H9 (cell line): ENCODE data around the gene FICD. TPM values are rescaled to one million over a fixed set of nuclear protein-coding genes. Genes with fewer than 3 reads are reported as not detected.

Experiments used
- DNase-seq: peaks from one replicate; pipeline ENCODE4 v3.0.0-alpha.2; 2017
- H2AFZ ChIP-seq: one replicate; pipeline ENCODE4 v1.6.1; 2013; ENCODE audit warnings: mild to moderate bottlenecking, low read length, control low read depth, moderate library complexity
- H2AK5ac ChIP-seq: 2 replicates; pipeline ENCODE4 v1.6.1; 2013; ENCODE audit warnings: low read length, control low read depth, mixed read lengths; ENCODE audit not compliant: insufficient read length
- H2BK120ac ChIP-seq: one replicate; pipeline ENCODE4 v1.6.1; 2013; ENCODE audit warnings: low read depth, mild to moderate bottlenecking, low read length, control low read depth, inconsistent platforms; ENCODE audit not compliant: poor library complexity, severe bottlenecking
- H2BK12ac ChIP-seq: 2 replicates; pipeline ENCODE4 v1.6.1; 2013; ENCODE audit warnings: low read length, control low read depth, mixed read lengths, low read depth; ENCODE audit not compliant: insufficient read length
- H2BK15ac ChIP-seq: 2 replicates; pipeline ENCODE4 v1.6.1; 2013; ENCODE audit warnings: low read depth, low read length, control low read depth
- H2BK20ac ChIP-seq: one replicate; pipeline ENCODE4 v1.6.1; 2013; ENCODE audit warnings: low read depth, mild to moderate bottlenecking, low read length, control low read depth, inconsistent platforms; ENCODE audit not compliant: poor library complexity, severe bottlenecking
- H2BK5ac ChIP-seq: 2 replicates; pipeline ENCODE4 v1.6.1; 2013; ENCODE audit warnings: low read length, control low read depth, mixed read lengths; ENCODE audit not compliant: insufficient read length
- H3K14ac ChIP-seq: 2 replicates; pipeline ENCODE4 v1.6.1; 2013; ENCODE audit warnings: low read length, control low read depth; ENCODE audit not compliant: insufficient read depth
- H3K18ac ChIP-seq: 2 replicates; pipeline ENCODE4 v1.6.1; 2013; ENCODE audit warnings: low read depth, mild to moderate bottlenecking, mixed read lengths, low read length, control low read depth; ENCODE audit not compliant: insufficient read length
- H3K23ac ChIP-seq: 2 replicates; pipeline ENCODE4 v1.6.1; 2013; ENCODE audit warnings: low read length, control low read depth, mixed read lengths, low read depth; ENCODE audit not compliant: insufficient read length
- H3K23me2 ChIP-seq: 2 replicates; pipeline ENCODE4 v1.6.1; 2013; ENCODE audit warnings: low read depth, mild to moderate bottlenecking, mixed read lengths, low read length, control low read depth; ENCODE audit not compliant: insufficient read length, poor library complexity, severe bottlenecking
- H3K27ac ChIP-seq: 2 replicates; pipeline ENCODE4 v1.5.1; 2013; ENCODE audit warnings: low read length, control low read depth, mixed read lengths, low read depth; ENCODE audit not compliant: insufficient read length
- H3K27me3 ChIP-seq: 2 replicates; pipeline ENCODE4 v1.6.1; 2013; ENCODE audit warnings: low read length, control low read depth, inconsistent platforms; ENCODE audit not compliant: insufficient read depth
- H3K4ac ChIP-seq: 2 replicates; pipeline ENCODE4 v1.6.1; 2013; ENCODE audit warnings: low read depth, mild to moderate bottlenecking, control low read depth, inconsistent platforms, low read length, moderate library complexity
- H3K4me1 ChIP-seq: 2 replicates; pipeline ENCODE4 v1.6.1; 2013; ENCODE audit warnings: low read length, control low read depth, inconsistent platforms; ENCODE audit not compliant: insufficient read depth
- H3K4me2 ChIP-seq: 2 replicates; pipeline ENCODE4 v1.6.1; 2013; ENCODE audit warnings: low read length, control low read depth, mixed read lengths; ENCODE audit not compliant: insufficient read length, insufficient read depth
- H3K56ac ChIP-seq: 2 replicates; pipeline ENCODE4 v1.6.1; 2013; ENCODE audit warnings: low read depth, mild to moderate bottlenecking, mixed read lengths, low read length, control low read depth; ENCODE audit not compliant: insufficient read length
- H3K79me1 ChIP-seq: 2 replicates; pipeline ENCODE4 v1.6.1; 2013; ENCODE audit warnings: low read depth, mild to moderate bottlenecking, moderate library complexity, low read length, control low read depth, inconsistent platforms; ENCODE audit not compliant: insufficient read depth, poor library complexity, severe bottlenecking
- H3K79me2 ChIP-seq: 2 replicates; pipeline ENCODE4 v1.6.1; 2013; ENCODE audit warnings: low read length, control low read depth, inconsistent platforms; ENCODE audit not compliant: insufficient read depth
- H3K9ac ChIP-seq: 2 replicates; pipeline ENCODE4 v1.6.1; 2013; ENCODE audit warnings: low read length, control low read depth, mixed read lengths; ENCODE audit not compliant: insufficient read length; ENCODE audit errors: extremely low read depth
- H3K9me3 ChIP-seq: one replicate; pipeline ENCODE4 v1.6.1; 2013; ENCODE audit warnings: low read depth, low read length, inconsistent platforms; ENCODE audit not compliant: control insufficient read depth
- H3T11ph ChIP-seq: one replicate; pipeline ENCODE4 v1.6.1; 2013; ENCODE audit warnings: mild to moderate bottlenecking, low read length, control low read depth, inconsistent platforms
- H4K20me1 ChIP-seq: one replicate; pipeline ENCODE4 v1.6.1; 2013; ENCODE audit not compliant: control insufficient read depth, insufficient read length, insufficient read depth
- H4K5ac ChIP-seq: 2 replicates; pipeline ENCODE4 v1.6.1; 2013; ENCODE audit warnings: low read depth, mild to moderate bottlenecking, mixed read lengths, low read length, control low read depth; ENCODE audit not compliant: insufficient read length
- H4K8ac ChIP-seq: replicated peaks from 2 replicates; pipeline ENCODE4 v1.6.1; 2013; ENCODE audit warnings: low read length, control low read depth, mixed read lengths, low read depth; ENCODE audit not compliant: insufficient read length
- H4K91ac ChIP-seq: 2 replicates; pipeline ENCODE4 v1.6.1; 2013; ENCODE audit warnings: low read depth, mild to moderate bottlenecking, moderate library complexity, mixed read lengths, low read length, control low read depth; ENCODE audit not compliant: insufficient read length
- H3K27ac Mint-ChIP-seq, 3 experiments: 2 replicates in 2 of 3; 3 replicates in 1 of 3; pipeline ENCODE4 v1.8.0; 2020 to 2021; ENCODE audit warnings: mixed read lengths in 3 of 3, mild to moderate bottlenecking in 1 of 3, moderate library complexity in 1 of 3
- H3K27me3 Mint-ChIP-seq: 2 replicates; pipeline ENCODE4 v1.8.0; 2021; ENCODE audit warnings: low read depth, mild to moderate bottlenecking, moderate library complexity, mixed read lengths
- H3K36me3 Mint-ChIP-seq, 3 experiments: 2 replicates in 2 of 3; 3 replicates in 1 of 3; pipeline ENCODE4 v1.8.0; 2020 to 2021; ENCODE audit warnings: low read depth in 3 of 3, mixed read lengths in 3 of 3; ENCODE audit not compliant: insufficient read depth in 1 of 3
- H3K4me1 Mint-ChIP-seq, 2 experiments: 2 replicates each; pipeline ENCODE4 v1.8.0; 2020; ENCODE audit warnings: mixed read lengths in 2 of 2
- H3K4me3 Mint-ChIP-seq, 2 experiments: 2 replicates in 1 of 2; 3 replicates in 1 of 2; pipeline ENCODE4 v1.8.0; 2020 to 2021; ENCODE audit warnings: mild to moderate bottlenecking in 2 of 2, mixed read lengths in 2 of 2, moderate library complexity in 1 of 2
- H3K9me3 Mint-ChIP-seq, 2 experiments: 2 replicates in 1 of 2; 3 replicates in 1 of 2; pipeline ENCODE4 v1.8.0; 2020; ENCODE audit warnings: mild to moderate bottlenecking in 2 of 2, mixed read lengths in 2 of 2, moderate library complexity in 1 of 2
- CTCF ChIP-seq: fragments of 200-600 bp; sonication (generic); conservative IDR thresholded peaks from 3 replicates; pipeline ENCODE4 v1.8.0; 2021; ENCODE audit warnings: antibody characterized with exemption, mild to moderate bottlenecking
- WGBS: extraction: QIAGEN DNeasy Blood & Tissue Kit; methylation state at CpG from one replicate; pipeline ENCODE4 v1.1.7; 2013; ENCODE audit warnings: missing lambda C conversion rate, low lambda C conversion rate, mixed read lengths; ENCODE audit not compliant: insufficient read length; ENCODE audit errors: extremely low coverage; 5-methylcytosine and 5-hydroxymethylcytosine counted together
- total RNA-seq: library from RNA; stranded (reverse); gene quantifications from 2 replicates; pipeline ENCODE4 v1.2.1, GENCODE V29; 2021

Gene FICD
- total RNA-seq, 1 experiment from 2014 or later: 5.1 TPM

DNA sequence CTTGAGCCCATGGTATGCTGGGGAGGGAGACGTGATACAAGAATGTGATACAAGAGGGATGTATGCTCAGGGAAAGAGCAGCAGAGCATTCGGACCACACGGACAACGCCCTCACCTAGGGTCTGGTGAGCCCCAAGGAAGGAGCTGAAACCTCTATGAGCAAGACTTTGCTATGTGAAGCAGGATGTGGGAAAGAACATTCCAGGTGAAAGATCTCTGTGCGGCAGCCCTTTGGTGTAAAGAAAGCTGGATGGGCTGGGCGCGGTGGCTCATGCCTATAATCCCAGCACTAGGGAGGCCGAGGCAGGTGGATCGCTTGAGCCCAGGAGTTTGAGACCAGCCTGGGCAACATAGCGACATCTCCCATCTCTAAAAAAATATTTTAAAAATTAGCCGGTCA, 16.9 kb upstream of the FICD start:
- WGBS: no CpG with 5 or more reads among the region's 11 CpGs
- Histone ChIP-seq H3K4ac (no peak overlapping the region), H2BK120ac (no peak overlapping the region), H3K23me2 (no peaks in the 10 kb centered on the region), H2BK15ac (no peak overlapping the region), H3K79me1 (no peaks in the 10 kb centered on the region), H3K9ac (no peak overlapping the region), H3T11ph (no peak overlapping the region), H4K20me1 (no peaks in the 10 kb centered on the region), H4K91ac (no peak overlapping the region), H3K9me3 (no peaks in the 10 kb centered on the region), H3K56ac (no peak overlapping the region), H2AFZ (no peak overlapping the region), H2BK20ac (no peak overlapping the region), H3K23ac (no peak overlapping the region), H3K27me3 (no peaks in the 10 kb centered on the region), H4K8ac (no peak overlapping the region), H3K79me2 (no peaks in the 10 kb centered on the region), H3K4me2 (no peak overlapping the region), H3K18ac (no peak overlapping the region), H4K5ac (no peak overlapping the region), H2BK5ac (no peak overlapping the region), H3K14ac (no peak overlapping the region), H2BK12ac (no peak overlapping the region), H3K4me1 (no peaks in the 10 kb centered on the region), H2AK5ac (no peak overlapping the region), H3K27ac (no peak overlapping the region)
- Mint-ChIP-seq H3K4me3 (no peak overlapping the region), H3K9me3 (peaks cover 12 to 15% of the 10 kb centered on the region in 2 experiments), H3K4me1 (no peaks in the 10 kb centered on the region), H3K27me3 (peaks cover 11% of the 10 kb centered on the region), H3K36me3 (peaks cover under 1 to 4% (median 4%) of the 10 kb centered on the region in 3 experiments; a peak in 5 of 7 replicates), H3K27ac (no peak overlapping the region)
- DNase-seq: no peak
- no peak for TF ChIP-seq CTCF
